ENCODE data around the gene CREB3L2.
"Not testable (repeated sequence)": the region's sequence is repeated elsewhere in the genome, so short reads cannot be mapped to it uniquely, and the experiment has no call there.

Gene CREB3L2

GRCh38 chr7:138001529-138002095 is at the start of gene CREB3L2:
Gene CREB3L2, minus strand, starts transcription at chr7:138002086. Its CDS starts 381 bp downstream, at chr7:138001705.
- Histone ChIP-seq H3K9ac (ENCODE audit: low read depth in 1 of 2, low read length in 2 of 2) (peak within 1 kb of the TSS; percentile 95 to 96), H3K4me1 (ENCODE audit: control insufficient read depth in 1 of 2, insufficient read depth in 2 of 2, low read length in 2 of 2) (peaks cover 17 to 27% of the 10 kb centered on the region in 2 donors), H3K36me3 (ENCODE audit: control insufficient read depth in 1 of 2, insufficient read depth in 2 of 2, low read length in 2 of 2) (no peaks in the 10 kb centered on the region), H3K27ac (ENCODE audit: low read depth, low read length) (peak within 1 kb of the TSS; percentile 95), H3K27me3 (ENCODE audit: control insufficient read depth in 1 of 2, insufficient read depth in 2 of 2, low read length in 2 of 2) (no peaks in the 10 kb centered on the region), H3K9me3 (ENCODE audit: control insufficient read depth in 1 of 2, low read length in 2 of 2) (no peaks in the 10 kb centered on the region), H3K4me3 (ENCODE audit: low read depth in 1 of 2, low read length in 2 of 2) (peak within 1 kb of the TSS; percentile 96 to 97)

DNA sequence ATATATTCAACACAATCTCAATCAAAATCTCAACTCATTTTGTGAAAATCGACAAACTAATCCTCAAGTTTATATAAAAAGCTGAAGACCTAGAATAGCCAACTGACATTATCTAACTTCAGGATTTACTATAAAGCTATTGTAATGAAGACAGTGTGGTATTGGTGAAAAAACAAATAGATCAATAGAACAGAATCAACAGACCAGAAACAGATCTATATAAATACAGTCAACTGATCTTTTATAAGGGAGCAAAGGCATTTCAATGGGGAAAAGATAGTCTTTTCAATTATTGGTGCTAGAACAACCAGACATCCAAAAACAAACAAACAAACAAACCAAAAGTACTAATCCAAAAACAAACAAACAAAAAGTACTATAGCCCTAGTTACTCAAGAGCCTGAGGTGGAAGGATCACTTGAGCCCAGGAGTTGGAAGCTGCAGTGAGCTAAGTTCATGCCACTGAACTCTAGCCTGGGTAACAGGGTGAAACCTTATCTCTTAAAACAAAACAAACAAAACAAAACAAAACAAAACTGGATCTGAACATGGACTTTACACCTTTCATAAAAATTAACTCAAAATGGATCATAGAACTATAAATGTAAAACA is 47.7 kb upstream of the CREB3L2 start:
- H3K36me3 ChIP-seq (ENCODE audit: control insufficient read depth in 1 of 2, insufficient read depth in 2 of 2, low read length in 2 of 2), result no peaks in the 10 kb centered on the region
- no peaks in the 10 kb centered on the region for H3K27me3 ChIP-seq (ENCODE audit: control insufficient read depth in 1 of 2, insufficient read depth in 2 of 2, low read length in 2 of 2)
- no peak overlapping the region for H3K4me3 ChIP-seq (ENCODE audit: low read depth in 1 of 2, low read length in 2 of 2)
- no peak overlapping the region for H3K27ac ChIP-seq (ENCODE audit: low read depth, low read length)
- H3K9ac ChIP-seq (ENCODE audit: low read depth in 1 of 2, low read length in 2 of 2), result no peak overlapping the region
- no peaks in the 10 kb centered on the region for H3K9me3 ChIP-seq (ENCODE audit: control insufficient read depth in 1 of 2, low read length in 2 of 2)
- H3K4me1 ChIP-seq (ENCODE audit: control insufficient read depth in 1 of 2, insufficient read depth in 2 of 2, low read length in 2 of 2), result no peaks in the 10 kb centered on the region

DNA sequence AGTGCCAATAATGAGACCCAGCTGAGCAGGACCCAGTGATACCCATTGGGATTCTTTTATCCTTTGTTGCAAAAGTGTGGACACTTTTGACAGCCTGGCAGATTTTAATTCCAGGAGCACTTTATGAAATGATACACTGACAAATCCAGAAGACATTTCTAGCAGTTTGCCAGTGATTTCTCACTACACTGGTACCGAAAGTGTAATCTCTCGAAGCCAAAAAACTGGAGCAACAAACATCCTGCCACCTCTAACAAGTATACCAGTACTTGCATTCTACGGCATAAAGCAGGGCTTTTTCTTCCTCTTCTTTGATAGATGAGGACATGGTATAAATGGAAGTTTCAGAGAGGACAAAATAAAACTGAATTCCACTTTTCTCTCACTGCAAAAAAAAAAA is 46.0 kb upstream of the CREB3L2 start:
- H3K27ac ChIP-seq (ENCODE audit: low read depth, low read length), result no peak overlapping the region
- no peaks in the 10 kb centered on the region for H3K9me3 ChIP-seq (ENCODE audit: control insufficient read depth in 1 of 2, low read length in 2 of 2)
- no peaks in the 10 kb centered on the region for H3K27me3 ChIP-seq (ENCODE audit: control insufficient read depth in 1 of 2, insufficient read depth in 2 of 2, low read length in 2 of 2)
- no peaks in the 10 kb centered on the region for H3K36me3 ChIP-seq (ENCODE audit: control insufficient read depth in 1 of 2, insufficient read depth in 2 of 2, low read length in 2 of 2)
- no peak overlapping the region for H3K4me3 ChIP-seq (ENCODE audit: low read depth in 1 of 2, low read length in 2 of 2)
- no peak overlapping the region for H3K9ac ChIP-seq (ENCODE audit: low read depth in 1 of 2, low read length in 2 of 2)
- no peaks in the 10 kb centered on the region for H3K4me1 ChIP-seq (ENCODE audit: control insufficient read depth in 1 of 2, insufficient read depth in 2 of 2, low read length in 2 of 2)

DNA sequence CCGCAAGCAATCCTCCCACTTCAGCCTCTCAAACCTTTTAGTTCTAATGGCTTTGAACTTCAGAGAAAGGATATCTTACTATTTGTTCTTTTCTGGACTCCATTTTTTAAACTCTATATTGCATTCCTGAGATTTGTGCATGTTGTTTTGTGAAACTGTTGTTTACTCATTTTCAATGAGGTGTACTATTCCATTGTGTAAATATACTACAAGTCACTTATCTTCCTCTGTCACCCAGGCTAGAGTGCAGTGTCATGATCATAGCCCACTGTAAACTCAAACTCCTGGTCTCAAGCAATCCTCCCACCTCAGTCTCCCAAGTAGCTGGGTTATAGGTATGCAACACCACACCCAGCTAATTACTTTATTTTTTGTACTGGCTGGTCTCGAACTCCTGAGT is 43.0 kb upstream of the CREB3L2 start:
- no peaks in the 10 kb centered on the region for H3K9me3 ChIP-seq (ENCODE audit: control insufficient read depth in 1 of 2, low read length in 2 of 2)

DNA sequence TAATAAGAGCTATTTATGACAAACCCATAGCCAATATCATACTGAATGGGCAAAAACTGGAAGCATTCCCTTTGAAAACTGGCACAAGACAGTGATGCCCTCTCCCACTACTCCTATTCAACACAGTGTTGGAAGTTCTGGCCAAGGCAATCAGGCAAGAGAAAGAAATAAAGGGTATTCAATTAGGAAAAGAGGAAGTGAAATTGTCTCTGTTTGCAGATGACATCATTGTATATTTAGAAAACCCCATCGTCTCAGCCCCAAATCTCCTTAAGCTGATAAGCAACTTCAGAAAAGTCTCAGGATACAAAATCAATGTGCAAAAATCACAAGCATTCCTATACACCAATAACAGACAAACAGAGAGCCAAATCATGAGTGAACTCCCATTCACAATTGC is 38.2 kb upstream of the CREB3L2 start:
- not testable (repeated sequence) for H3K36me3 ChIP-seq (ENCODE audit: control insufficient read depth in 1 of 2, insufficient read depth in 2 of 2, low read length in 2 of 2); H3K9me3 ChIP-seq (ENCODE audit: control insufficient read depth in 1 of 2, low read length in 2 of 2); H3K4me3 ChIP-seq (ENCODE audit: low read depth in 1 of 2, low read length in 2 of 2)

More for the DNA sequence above, 43.0 kb upstream of the CREB3L2 start:
- Histone ChIP-seq H3K4me1 (ENCODE audit: control insufficient read depth in 1 of 2, insufficient read depth in 2 of 2, low read length in 2 of 2) (no peaks in the 10 kb centered on the region), H3K9ac (ENCODE audit: low read depth in 1 of 2, low read length in 2 of 2) (no peak overlapping the region), H3K27me3 (ENCODE audit: control insufficient read depth in 1 of 2, insufficient read depth in 2 of 2, low read length in 2 of 2) (no peaks in the 10 kb centered on the region), H3K36me3 (ENCODE audit: control insufficient read depth in 1 of 2, insufficient read depth in 2 of 2, low read length in 2 of 2) (no peaks in the 10 kb centered on the region), H3K27ac (ENCODE audit: low read depth, low read length) (no peak overlapping the region), H3K4me3 (ENCODE audit: low read depth in 1 of 2, low read length in 2 of 2) (no peak overlapping the region)

DNA sequence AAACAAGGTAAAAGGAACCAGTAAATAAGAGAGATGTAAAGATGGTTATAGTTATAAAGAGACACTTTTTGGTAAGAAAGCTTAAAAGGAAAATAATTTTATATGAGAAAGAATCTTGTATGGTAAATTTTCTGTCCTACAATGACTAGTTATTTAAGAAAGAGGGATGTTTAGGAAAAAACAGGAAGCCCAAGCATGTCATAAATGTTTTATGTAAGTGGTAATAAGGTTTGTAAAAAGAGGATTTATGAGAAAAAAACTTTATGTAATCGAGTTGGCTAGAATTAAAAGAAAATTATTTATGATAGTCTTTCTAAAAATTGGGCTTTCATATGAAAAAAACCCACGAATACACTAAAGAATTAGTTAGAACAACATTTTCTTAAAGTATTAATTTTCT is 34.2 kb upstream of the CREB3L2 start:
- Histone ChIP-seq H3K27ac (ENCODE audit: low read depth, low read length) (no peak overlapping the region), H3K36me3 (ENCODE audit: control insufficient read depth in 1 of 2, insufficient read depth in 2 of 2, low read length in 2 of 2) (no peaks in the 10 kb centered on the region), H3K9me3 (ENCODE audit: control insufficient read depth in 1 of 2, low read length in 2 of 2) (peaks cover 2 to 3% of the 10 kb centered on the region in 2 donors), H3K9ac (ENCODE audit: low read depth in 1 of 2, low read length in 2 of 2) (no peak overlapping the region), H3K4me1 (ENCODE audit: control insufficient read depth in 1 of 2, insufficient read depth in 2 of 2, low read length in 2 of 2) (no peaks in the 10 kb centered on the region), H3K4me3 (ENCODE audit: low read depth in 1 of 2, low read length in 2 of 2) (no peak overlapping the region), H3K27me3 (ENCODE audit: control insufficient read depth in 1 of 2, insufficient read depth in 2 of 2, low read length in 2 of 2) (no peaks in the 10 kb centered on the region)

More for the DNA sequence above, 38.2 kb upstream of the CREB3L2 start:
- H3K27ac ChIP-seq (ENCODE audit: low read depth, low read length); H3K27me3 ChIP-seq (ENCODE audit: control insufficient read depth in 1 of 2, insufficient read depth in 2 of 2, low read length in 2 of 2); H3K9ac ChIP-seq (ENCODE audit: low read depth in 1 of 2, low read length in 2 of 2); H3K4me1 ChIP-seq (ENCODE audit: control insufficient read depth in 1 of 2, insufficient read depth in 2 of 2, low read length in 2 of 2): not testable (repeated sequence)

GRCh38 chr7:138033241-138033640 is 31.4 kb upstream of the CREB3L2 start:
- H3K27me3 ChIP-seq (ENCODE audit: control insufficient read depth in 1 of 2, insufficient read depth in 2 of 2, low read length in 2 of 2), result no peaks in the 10 kb centered on the region
- H3K27ac ChIP-seq (ENCODE audit: low read depth, low read length), result no peak overlapping the region
- H3K4me3 ChIP-seq (ENCODE audit: low read depth in 1 of 2, low read length in 2 of 2), result no peak overlapping the region
- no peaks in the 10 kb centered on the region for H3K4me1 ChIP-seq (ENCODE audit: control insufficient read depth in 1 of 2, insufficient read depth in 2 of 2, low read length in 2 of 2)
- H3K36me3 ChIP-seq (ENCODE audit: control insufficient read depth in 1 of 2, insufficient read depth in 2 of 2, low read length in 2 of 2), result no peaks in the 10 kb centered on the region
- H3K9ac ChIP-seq (ENCODE audit: low read depth in 1 of 2, low read length in 2 of 2), result no peak overlapping the region
- peaks cover 2 to 3% of the 10 kb centered on the region in 2 donors for H3K9me3 ChIP-seq (ENCODE audit: control insufficient read depth in 1 of 2, low read length in 2 of 2)

DNA sequence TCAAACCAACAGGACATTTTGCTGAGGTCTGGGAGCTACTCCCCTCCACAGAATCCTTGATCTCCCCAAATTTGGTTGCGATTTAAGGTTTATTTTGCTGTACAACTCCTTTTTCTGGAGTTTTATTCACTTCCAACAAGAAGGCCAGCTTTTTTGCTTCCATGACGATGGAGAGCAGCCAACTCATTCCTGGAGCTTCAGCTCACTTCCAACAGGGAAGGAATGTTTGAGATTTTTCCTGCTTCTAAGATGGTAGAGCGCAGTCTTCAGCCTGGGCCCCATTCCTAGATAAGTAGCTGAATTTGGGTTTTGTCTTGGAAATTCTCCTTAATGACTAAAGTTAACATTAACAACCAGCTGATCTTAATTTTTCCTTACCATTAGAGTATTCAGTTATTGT is 30.9 kb upstream of the CREB3L2 start:
- H3K4me1 ChIP-seq (ENCODE audit: control insufficient read depth in 1 of 2, insufficient read depth in 2 of 2, low read length in 2 of 2), result no peaks in the 10 kb centered on the region
- H3K27me3 ChIP-seq (ENCODE audit: control insufficient read depth in 1 of 2, insufficient read depth in 2 of 2, low read length in 2 of 2), result no peaks in the 10 kb centered on the region
- H3K4me3 ChIP-seq (ENCODE audit: low read depth in 1 of 2, low read length in 2 of 2), result no peak overlapping the region
- no peak overlapping the region for H3K9ac ChIP-seq (ENCODE audit: low read depth in 1 of 2, low read length in 2 of 2)
- H3K9me3 ChIP-seq (ENCODE audit: control insufficient read depth in 1 of 2, low read length in 2 of 2), result peaks cover 2 to 3% of the 10 kb centered on the region in 2 donors
- H3K36me3 ChIP-seq (ENCODE audit: control insufficient read depth in 1 of 2, insufficient read depth in 2 of 2, low read length in 2 of 2), result no peaks in the 10 kb centered on the region
- no peak overlapping the region for H3K27ac ChIP-seq (ENCODE audit: low read depth, low read length)

DNA sequence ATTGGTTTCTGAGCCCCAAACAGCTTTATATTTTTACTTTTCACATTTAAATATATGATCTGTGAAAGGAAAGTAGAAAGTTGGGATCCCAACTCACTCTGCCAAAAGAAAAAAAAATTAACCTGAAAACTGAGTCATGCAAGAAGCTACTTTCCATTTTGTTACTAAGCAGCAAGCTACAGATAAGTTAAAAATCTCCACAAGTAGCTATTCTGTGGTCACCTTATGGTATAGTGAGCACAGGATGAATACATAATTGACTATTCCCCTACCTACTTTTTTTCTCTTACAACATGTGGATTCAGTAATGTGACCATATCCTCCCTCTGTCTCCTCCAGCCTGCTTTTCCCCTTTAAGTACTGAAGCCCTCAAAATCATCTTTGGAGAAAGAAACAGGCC is 30.3 kb upstream of the CREB3L2 start:
- Histone ChIP-seq H3K9ac (ENCODE audit: low read depth in 1 of 2, low read length in 2 of 2) (no peak overlapping the region), H3K4me3 (ENCODE audit: low read depth in 1 of 2, low read length in 2 of 2) (no peak overlapping the region), H3K27ac (ENCODE audit: low read depth, low read length) (no peak overlapping the region), H3K27me3 (ENCODE audit: control insufficient read depth in 1 of 2, insufficient read depth in 2 of 2, low read length in 2 of 2) (no peaks in the 10 kb centered on the region), H3K36me3 (ENCODE audit: control insufficient read depth in 1 of 2, insufficient read depth in 2 of 2, low read length in 2 of 2) (no peaks in the 10 kb centered on the region), H3K9me3 (ENCODE audit: control insufficient read depth in 1 of 2, low read length in 2 of 2) (peaks cover 2 to 3% of the 10 kb centered on the region in 2 donors), H3K4me1 (ENCODE audit: control insufficient read depth in 1 of 2, insufficient read depth in 2 of 2, low read length in 2 of 2) (no peaks in the 10 kb centered on the region)

- Histone ChIP-seq H3K36me3 (ENCODE audit: control insufficient read depth in 1 of 2, insufficient read depth in 2 of 2, low read length in 2 of 2) (no peaks in the 10 kb centered on the region), H3K4me1 (ENCODE audit: control insufficient read depth in 1 of 2, insufficient read depth in 2 of 2, low read length in 2 of 2) (no peaks in the 10 kb centered on the region), H3K9me3 (ENCODE audit: control insufficient read depth in 1 of 2, low read length in 2 of 2) (peaks cover 2% of the 10 kb centered on the region in 2 donors), H3K9ac (ENCODE audit: low read depth in 1 of 2, low read length in 2 of 2) (no peak overlapping the region), H3K27me3 (ENCODE audit: control insufficient read depth in 1 of 2, insufficient read depth in 2 of 2, low read length in 2 of 2) (no peaks in the 10 kb centered on the region), H3K27ac (ENCODE audit: low read depth, low read length) (no peak overlapping the region), H3K4me3 (ENCODE audit: low read depth in 1 of 2, low read length in 2 of 2) (no peak overlapping the region)
Measured at GRCh38 chr7:138030679-138031351, 28.9 kb upstream of the CREB3L2 start.

Measured in duodenal mucosa (tissue), 2 donors.